Stimulated activated CD4-positive, alpha-beta T cell treated with anti-CD3 and anti-CD28 coated beads, Interleukin-15, amount 100 ng/mL, for 24 hours (primary cell): ENCODE measurements around the gene CSF1.
"Not testable (repeated sequence)": the region's sequence is repeated elsewhere in the genome, so short reads cannot be mapped to it uniquely, and the experiment has no call there.

Experiments used
- DNase-seq: peaks from one replicate; pipeline ENCODE4 v3.0.0-alpha.2; 2020

Gene CSF1, protein sequence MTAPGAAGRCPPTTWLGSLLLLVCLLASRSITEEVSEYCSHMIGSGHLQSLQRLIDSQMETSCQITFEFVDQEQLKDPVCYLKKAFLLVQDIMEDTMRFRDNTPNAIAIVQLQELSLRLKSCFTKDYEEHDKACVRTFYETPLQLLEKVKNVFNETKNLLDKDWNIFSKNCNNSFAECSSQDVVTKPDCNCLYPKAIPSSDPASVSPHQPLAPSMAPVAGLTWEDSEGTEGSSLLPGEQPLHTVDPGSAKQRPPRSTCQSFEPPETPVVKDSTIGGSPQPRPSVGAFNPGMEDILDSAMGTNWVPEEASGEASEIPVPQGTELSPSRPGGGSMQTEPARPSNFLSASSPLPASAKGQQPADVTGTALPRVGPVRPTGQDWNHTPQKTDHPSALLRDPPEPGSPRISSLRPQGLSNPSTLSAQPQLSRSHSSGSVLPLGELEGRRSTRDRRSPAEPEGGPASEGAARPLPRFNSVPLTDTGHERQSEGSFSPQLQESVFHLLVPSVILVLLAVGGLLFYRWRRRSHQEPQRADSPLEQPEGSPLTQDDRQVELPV

GRCh38 chr1:109910123-109910962 lies at the start of gene CSF1:
Gene CSF1, plus strand, starts transcription at chr1:109910849. Its CDS starts 175 bp downstream, at chr1:109911024.
- DNase-seq, result peak; percentile 75

GRCh38 chr1:109861616-109862015 lies 49.0 kb upstream of the CSF1 start:
- not testable (repeated sequence) for DNase-seq

DNA sequence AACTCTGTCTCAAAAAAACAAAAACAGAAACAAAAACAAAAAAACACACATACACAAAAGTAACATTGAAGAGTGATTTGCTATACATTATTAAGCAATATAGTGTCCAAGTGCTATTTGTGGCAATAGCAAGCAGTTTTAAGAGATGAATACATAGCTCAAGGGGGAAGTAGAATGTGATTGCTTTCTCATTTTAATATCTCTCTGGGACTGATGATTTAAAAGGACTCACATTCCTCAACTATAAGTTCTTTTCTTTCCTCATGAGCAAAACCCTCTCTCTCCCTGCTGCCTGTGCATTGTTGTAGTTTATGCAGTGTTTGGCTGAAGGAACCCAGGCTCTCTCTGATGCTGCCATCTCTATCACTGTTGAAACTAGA lies 47.0 kb upstream of the CSF1 start:
- DNase-seq, result no peak

DNA sequence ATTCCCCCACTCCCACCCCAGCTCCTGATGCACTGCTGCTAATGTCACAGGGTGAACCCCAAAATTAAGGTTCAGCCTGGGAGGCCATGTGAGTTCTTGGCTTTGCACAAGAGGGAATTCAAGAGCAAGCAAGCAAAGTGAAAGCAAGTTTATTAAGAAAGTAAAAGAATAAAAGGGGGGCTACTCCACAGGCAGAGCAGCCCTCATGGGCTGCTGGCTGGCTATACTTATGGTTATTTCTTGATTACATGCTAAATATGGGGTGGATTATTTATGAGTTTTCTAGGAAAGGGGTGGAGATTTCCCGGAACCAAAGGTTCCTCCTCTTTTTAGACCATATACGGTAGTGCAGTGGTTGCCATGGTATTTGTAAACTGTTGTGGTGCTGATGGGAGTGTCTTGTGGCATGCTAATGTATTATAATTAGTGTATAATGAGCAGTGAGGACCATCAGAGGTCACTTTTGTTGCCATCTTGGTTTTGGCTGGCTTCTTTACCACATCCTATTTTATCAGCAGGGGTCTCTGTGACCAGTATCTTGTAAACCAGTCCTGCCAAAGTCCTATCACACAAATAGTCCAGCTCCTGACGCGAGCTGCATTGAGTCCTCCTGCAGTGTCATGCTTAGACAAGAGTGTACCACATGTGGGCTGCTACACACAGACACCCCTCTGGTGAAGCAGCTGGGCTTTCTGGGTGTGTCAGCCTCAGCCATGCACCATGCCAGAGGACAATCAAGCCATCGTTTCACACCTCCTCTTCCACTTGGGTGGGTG lies 46.4 kb upstream of the CSF1 start:
- no peak for DNase-seq

GRCh38 chr1:109864930-109865612 lies 45.6 kb upstream of the CSF1 start:
- DNase-seq, result no peak

DNA sequence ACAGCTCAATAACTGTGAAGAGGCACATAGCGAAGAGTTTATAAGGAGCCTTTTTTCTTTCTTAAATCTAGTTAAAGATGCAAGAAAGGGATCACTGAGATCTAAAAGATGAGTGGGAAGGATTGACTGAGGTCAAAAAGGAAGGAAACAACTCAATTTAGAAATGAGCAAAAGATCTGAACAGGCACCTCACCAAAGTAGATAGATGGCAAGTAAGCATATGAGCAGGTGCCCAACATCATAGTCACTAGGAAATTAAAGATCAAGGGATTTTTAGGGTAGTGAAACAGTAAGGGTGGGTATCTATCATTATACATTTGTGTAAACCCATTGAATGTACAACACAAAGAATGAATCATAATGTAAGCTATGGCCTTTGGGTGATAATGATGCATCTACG lies 44.6 kb upstream of the CSF1 start:
- DNase-seq, result no peak

- no peak for DNase-seq
These were observed 37.1 kb upstream of the CSF1 start for GRCh38 chr1:109873278-109874175.

GRCh38 chr1:109874445-109874844 lies 36.2 kb upstream of the CSF1 start:
- no peak for DNase-seq

DNA sequence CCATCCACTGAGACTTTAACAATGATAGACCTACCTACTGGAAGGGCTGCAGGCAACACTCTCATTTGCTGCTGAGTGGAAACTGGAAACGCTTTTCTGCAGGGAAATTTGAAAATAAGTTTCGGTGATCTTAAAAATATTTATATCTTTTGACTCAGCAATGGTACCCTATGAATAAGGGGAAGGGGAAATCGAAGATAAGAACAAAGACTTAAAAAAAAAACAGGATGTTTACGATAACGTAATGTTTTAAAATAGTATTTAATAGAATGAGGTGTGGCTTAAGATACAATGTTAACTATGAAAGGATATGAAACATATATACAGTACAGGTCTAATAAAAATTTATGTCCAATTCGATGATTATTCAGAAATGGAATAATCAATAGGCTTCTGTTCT lies 34.8 kb upstream of the CSF1 start:
- no peak for DNase-seq

GRCh38 chr1:109876617-109877316 lies 33.9 kb upstream of the CSF1 start:
- DNase-seq, result no peak

DNA sequence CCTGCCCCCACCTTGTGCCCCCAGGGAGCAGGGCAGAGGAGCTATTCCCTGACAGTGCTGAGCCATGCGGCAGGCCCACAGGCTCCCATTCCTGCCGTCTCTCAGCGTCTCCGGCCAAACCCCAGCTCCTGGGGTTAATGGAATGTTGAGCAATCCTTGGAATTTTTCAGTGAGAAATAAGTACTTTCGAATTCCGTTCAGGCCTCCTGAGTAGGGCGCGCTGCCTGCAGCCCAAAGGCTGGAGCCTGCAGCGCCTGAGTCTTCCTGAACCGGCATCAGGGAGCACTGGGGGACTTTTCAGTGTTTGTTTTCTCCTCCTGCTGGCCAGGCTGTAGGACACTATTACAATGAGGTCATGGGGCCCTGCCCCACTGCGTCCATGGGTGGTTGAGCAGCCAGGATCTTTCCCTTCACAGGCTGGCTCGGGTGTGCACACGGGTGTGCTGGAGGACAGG lies 33.3 kb upstream of the CSF1 start:
- no peak for DNase-seq

DNA sequence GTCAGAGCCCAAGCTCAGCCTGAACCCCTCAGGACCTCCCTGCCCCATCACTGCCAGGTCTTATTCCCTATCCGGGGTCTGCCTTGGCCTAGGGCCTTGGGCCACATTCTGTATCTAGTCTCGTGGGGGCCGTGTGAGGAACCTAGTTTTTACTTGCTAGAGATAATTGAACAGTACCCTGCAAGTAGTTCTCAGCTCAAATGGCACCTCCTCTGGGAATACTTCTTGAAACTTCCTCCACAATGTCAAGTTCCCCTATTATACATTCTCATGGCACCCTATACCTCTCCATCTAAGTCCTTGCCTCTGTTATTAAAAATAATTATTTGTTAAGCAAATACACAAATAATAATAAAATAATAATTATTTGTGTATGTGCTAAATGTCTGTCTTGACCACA lies 32.9 kb upstream of the CSF1 start:
- no peak for DNase-seq

DNA sequence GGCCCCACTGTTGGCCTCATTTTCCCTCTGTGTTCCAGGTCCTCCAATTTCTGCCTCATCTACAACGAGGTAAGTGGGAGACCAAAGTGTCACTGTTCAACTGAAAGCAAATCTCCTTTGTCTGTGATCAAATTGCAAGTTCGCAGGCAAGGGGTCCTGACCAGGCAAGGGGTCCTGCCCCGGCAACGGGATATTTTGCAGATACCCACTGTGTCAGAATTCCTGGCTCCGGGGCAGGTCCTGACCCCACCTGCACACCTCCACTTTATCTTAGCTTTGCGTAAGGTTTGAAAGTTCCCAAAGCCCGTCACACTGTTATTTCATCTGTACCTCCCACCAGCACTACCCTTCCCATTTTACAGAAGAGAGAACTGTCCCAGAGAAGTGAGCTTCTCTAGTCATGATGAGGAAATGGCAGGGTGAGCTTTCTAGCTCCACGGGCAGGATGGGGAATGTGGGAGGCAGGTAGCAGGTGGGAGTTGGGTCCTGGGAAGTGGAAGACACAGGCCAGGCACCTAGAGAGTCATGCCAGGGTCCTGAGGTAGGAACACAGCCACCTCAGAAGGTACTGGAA lies 32.0 kb upstream of the CSF1 start:
- DNase-seq, result no peak

GRCh38 chr1:109879371-109879770 lies 31.3 kb upstream of the CSF1 start:
- DNase-seq, result not testable (repeated sequence)

DNA sequence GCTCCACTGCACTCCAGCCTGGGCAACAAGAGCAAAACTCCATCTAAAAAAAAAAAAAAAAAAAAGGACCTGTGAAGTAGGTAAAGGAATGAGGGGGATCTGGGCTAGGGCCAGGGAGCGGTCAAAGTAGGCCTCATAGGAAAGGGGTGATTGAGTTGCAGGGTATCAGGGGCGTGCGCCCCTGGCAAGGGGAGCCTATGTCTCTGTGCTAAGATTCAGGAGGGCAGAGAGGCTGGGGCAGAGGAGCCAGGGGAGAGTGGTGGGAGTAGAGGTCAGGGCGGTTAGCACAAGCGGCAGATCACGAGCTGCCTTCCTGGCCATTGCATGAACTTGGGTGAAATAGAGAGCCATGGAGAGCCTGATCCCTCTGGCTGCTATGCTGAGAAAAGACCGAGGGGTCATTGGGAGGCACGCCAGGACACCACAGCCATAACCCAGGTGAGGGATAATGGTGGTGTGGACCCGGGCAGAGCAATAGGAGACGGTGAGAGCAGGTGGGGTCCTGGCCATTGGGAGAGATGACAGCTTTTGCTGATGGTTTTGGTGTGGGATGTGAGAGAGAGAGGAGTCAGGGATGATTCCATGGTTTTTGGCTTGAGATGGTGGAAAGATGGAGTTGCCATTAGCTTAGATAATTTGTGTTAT lies 30.6 kb upstream of the CSF1 start:
- DNase-seq, result no peak

DNA sequence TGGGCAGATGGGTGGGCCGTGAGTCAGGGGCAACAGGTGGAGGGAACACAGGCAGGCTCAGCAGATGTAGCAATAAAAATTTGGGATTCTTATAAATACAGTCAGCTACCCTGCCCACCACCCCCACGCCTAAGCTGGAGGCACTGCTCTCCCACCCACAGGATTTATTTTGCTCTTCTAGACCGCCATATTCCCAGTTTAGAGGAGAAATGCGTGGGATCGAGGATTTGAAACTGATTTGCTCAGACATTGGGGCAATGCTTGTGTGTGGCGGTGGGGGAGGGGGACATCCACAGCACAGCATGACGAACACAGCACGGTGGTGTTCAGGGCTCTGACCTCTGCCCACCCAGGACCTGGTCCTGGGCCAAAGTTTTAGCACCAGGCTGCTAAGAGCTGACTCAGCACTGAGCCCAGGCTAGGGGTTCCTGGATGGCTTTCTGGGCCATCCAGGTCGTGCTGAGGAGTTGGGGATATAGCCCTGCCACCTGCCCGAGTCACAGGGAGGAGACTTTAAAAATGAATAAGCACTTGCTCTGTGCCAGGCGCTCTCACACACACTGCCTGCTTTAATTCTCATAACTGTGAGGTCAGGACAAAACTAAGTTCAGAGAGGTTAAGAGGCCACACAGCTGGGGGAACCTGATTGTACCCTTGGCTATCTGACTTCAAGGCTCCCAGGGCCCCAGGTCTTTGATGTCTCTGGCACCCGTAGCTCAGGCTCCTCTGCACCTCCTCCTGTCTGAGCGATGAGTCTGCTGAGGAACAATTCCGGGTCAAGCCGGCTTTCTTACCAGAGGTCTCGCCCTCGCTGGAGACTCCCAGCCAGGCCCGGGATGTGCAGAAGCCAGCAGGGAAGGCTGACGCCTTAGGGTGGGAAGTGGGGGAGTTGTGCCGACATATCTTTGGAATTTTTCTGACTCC lies 29.4 kb upstream of the CSF1 start:
- no peak for DNase-seq

- DNase-seq, result no peak
These were observed 28.8 kb upstream of the CSF1 start for GRCh38 chr1:109881906-109882287.
